ENCODE data around the gene CDH11. TPM values are rescaled to one million over a fixed set of nuclear protein-coding genes. Genes with fewer than 3 reads are reported as not detected.

The CDH11 gene
- total and polyA plus RNA-seq, 4 experiments from 2014 or later: not detected

DNA sequence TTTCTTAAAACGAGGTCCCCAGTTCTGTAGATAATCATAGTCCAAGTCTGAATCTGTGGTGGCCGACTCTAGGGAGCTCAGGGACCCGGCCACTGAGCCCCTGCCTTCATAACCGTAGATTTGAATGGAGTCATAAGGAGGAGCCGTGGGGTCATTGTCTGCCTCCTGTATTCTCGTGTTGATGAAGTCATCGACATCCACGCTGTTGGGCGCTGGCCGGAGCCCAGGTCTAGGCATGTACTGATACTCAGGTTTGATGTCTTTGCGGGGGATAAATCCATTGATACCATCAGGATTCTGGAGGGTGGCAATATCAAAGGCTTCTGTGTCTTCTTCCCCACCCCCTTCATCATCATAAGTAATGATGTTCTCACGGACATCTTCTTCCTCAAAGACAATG is 174.2 kb downstream of the CDH11 start:
- CTCF ChIA-PET (ENCODE audit: partially characterized antibody): no interaction called here

DNA sequence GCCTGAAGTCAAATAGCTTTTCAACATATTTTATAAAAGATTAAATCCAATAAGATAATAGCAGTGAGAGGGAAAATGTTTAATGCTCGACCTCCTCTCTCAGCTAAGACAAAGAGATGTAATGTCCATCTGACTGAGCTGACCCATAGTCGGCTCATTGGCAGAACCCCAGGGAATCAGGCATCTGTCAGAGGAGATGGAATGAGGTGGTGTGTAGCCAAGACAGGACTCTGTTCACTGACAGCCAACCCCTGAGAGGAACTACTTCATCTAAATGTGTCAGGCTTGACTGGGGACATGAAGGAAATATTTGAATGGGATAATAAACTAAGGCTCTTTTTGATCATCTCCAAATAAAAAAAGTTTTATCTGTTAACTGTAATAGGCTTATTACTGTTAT is 188.0 kb downstream of the CDH11 start:
- intact Hi-C loops (cut with micrococcal nuclease): no loop called here
- CTCF ChIA-PET (ENCODE audit: partially characterized antibody): interaction anchor here (1.1 kb wide), 1 partner anchor 16 kb away, joined by 4 read pairs; no protein-coding TSS in a partner anchor

More for the DNA sequence above, 174.2 kb downstream of the CDH11 start:
- intact Hi-C loops (cut with micrococcal nuclease): no loop called here
- Histone ChIP-seq H3K4me1 (ENCODE audit: insufficient read depth, low read length) (no peaks in the 10 kb centered on the region), H3K36me3 (ENCODE audit: insufficient read depth, low read length) (no peaks in the 10 kb centered on the region), H3K9me3 (ENCODE audit: control insufficient read depth in 1 of 2, low read length in 2 of 2) (no peaks in the 10 kb centered on the region), H3K27me3 (ENCODE audit: insufficient read depth, low read length) (no peaks in the 10 kb centered on the region), H3K4me3 (ENCODE audit: low read length in 2 of 2) (no peak overlapping the region), H3K27ac (ENCODE audit: low read depth, low read length) (no peak overlapping the region)
- no peaks in the 10 kb centered on the region for H3K27me3 Mint-ChIP-seq
- no peak for DNase-seq
- no peak overlapping the region for H3K27ac Mint-ChIP-seq
- no peak overlapping the region for H3K4me3 Mint-ChIP-seq
- no peaks in the 10 kb centered on the region for H3K36me3 Mint-ChIP-seq
- POLR2A ChIA-PET (ENCODE audit: partially characterized antibody): no interaction called here
- H3K4me1 Mint-ChIP-seq: no peaks in the 10 kb centered on the region
- peaks cover 8 to 34% (median 27%) of the 10 kb centered on the region in 8 donors for H3K9me3 Mint-ChIP-seq

DNA sequence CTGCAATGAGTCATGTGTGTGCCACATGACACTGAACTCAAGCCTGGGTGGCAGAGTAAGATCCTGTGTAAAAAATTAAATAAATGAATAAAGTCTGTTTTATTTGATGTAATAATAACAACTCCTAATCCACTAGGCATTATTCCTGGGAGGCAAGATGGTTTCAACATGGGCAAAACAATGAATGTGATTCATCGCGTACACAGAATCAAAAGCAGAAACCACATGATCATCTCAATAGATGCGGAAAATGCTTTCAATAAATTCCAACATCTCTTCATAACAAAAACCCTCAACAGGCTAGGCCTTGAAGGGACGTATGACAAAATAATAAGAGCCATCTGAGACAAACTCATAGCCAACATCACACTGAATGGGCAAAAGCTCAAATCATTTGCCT is 195.4 kb downstream of the CDH11 start:
- Mint-ChIP-seq H3K36me3 (no peaks in the 10 kb centered on the region), H3K4me3 (no peak overlapping the region), H3K27ac (no peak overlapping the region), H3K27me3 (no peaks in the 10 kb centered on the region), H3K4me1 (no peaks in the 10 kb centered on the region), H3K9me3 (peaks cover 4 to 47% (median 22%) of the 10 kb centered on the region in 8 donors)
- no peaks in the 10 kb centered on the region for H3K27me3 ChIP-seq (ENCODE audit: insufficient read depth, low read length)
- H3K4me3 ChIP-seq (ENCODE audit: low read length in 2 of 2): no peak overlapping the region
- ChIA-PET POLR2A (ENCODE audit: partially characterized antibody) (no interaction called here), CTCF (ENCODE audit: partially characterized antibody) (no interaction called here)
- H3K36me3 ChIP-seq (ENCODE audit: insufficient read depth, low read length): no peaks in the 10 kb centered on the region
- H3K27ac ChIP-seq (ENCODE audit: low read depth, low read length): no peak overlapping the region
- H3K4me1 ChIP-seq (ENCODE audit: insufficient read depth, low read length): no peaks in the 10 kb centered on the region
- intact Hi-C loops (cut with micrococcal nuclease): no loop called here
- no peak for DNase-seq
- H3K9me3 ChIP-seq (ENCODE audit: control insufficient read depth in 1 of 2, low read length in 2 of 2): no peaks in the 10 kb centered on the region

More for the DNA sequence above, 188.0 kb downstream of the CDH11 start:
- Mint-ChIP-seq H3K27me3 (no peaks in the 10 kb centered on the region), H3K4me1 (no peaks in the 10 kb centered on the region), H3K27ac (no peak overlapping the region), H3K36me3 (no peaks in the 10 kb centered on the region), H3K4me3 (no peak overlapping the region), H3K9me3 (peaks cover 0 to 24% (median 4%) of the 10 kb centered on the region in 8 donors)
- H3K9me3 ChIP-seq (ENCODE audit: control insufficient read depth in 1 of 2, low read length in 2 of 2): no peaks in the 10 kb centered on the region
- POLR2A ChIA-PET (ENCODE audit: partially characterized antibody): no interaction called here
- H3K4me1 ChIP-seq (ENCODE audit: insufficient read depth, low read length): no peaks in the 10 kb centered on the region
- no peak overlapping the region for H3K27ac ChIP-seq (ENCODE audit: low read depth, low read length)
- no peaks in the 10 kb centered on the region for H3K36me3 ChIP-seq (ENCODE audit: insufficient read depth, low read length)
- no peak for DNase-seq
- H3K4me3 ChIP-seq (ENCODE audit: low read length in 2 of 2): no peak overlapping the region
- no peaks in the 10 kb centered on the region for H3K27me3 ChIP-seq (ENCODE audit: insufficient read depth, low read length)

DNA sequence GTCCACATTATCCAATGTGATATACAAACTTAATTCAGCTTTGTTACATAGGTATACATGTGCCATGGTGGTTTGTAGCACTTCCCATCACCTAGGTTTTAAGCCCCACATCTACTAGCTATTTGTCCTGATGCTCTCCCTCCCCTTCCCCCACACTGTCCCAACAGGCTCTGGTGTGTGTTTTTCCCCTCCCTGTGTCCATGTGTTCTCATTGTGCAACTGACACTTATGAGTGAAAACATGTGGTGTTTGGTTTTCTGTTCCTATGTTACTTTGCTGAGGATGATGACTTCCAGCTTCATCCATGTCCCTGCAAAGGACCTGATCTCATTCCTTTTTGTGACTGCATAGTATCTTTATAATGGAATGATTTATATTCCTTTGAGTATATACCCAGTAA is 196.7 kb downstream of the CDH11 start:
- DNase-seq: no peak
- Histone ChIP-seq H3K36me3 (ENCODE audit: insufficient read depth, low read length) (no peaks in the 10 kb centered on the region), H3K4me3 (ENCODE audit: low read length in 2 of 2) (no peak overlapping the region), H3K27ac (ENCODE audit: low read depth, low read length) (no peak overlapping the region), H3K4me1 (ENCODE audit: insufficient read depth, low read length) (no peaks in the 10 kb centered on the region), H3K9me3 (ENCODE audit: control insufficient read depth in 1 of 2, low read length in 2 of 2) (no peaks in the 10 kb centered on the region), H3K27me3 (ENCODE audit: insufficient read depth, low read length) (no peaks in the 10 kb centered on the region)
- no peaks in the 10 kb centered on the region for H3K36me3 Mint-ChIP-seq
- CTCF ChIA-PET (ENCODE audit: partially characterized antibody): no interaction called here
- intact Hi-C loops (cut with micrococcal nuclease): no loop called here
- POLR2A ChIA-PET (ENCODE audit: partially characterized antibody): no interaction called here
- no peak overlapping the region for H3K27ac Mint-ChIP-seq
- H3K4me3 Mint-ChIP-seq: no peak overlapping the region
- H3K9me3 Mint-ChIP-seq: peaks cover 4 to 41% (median 23%) of the 10 kb centered on the region in 8 donors
- no peaks in the 10 kb centered on the region for H3K27me3 Mint-ChIP-seq
- H3K4me1 Mint-ChIP-seq: no peaks in the 10 kb centered on the region

DNA sequence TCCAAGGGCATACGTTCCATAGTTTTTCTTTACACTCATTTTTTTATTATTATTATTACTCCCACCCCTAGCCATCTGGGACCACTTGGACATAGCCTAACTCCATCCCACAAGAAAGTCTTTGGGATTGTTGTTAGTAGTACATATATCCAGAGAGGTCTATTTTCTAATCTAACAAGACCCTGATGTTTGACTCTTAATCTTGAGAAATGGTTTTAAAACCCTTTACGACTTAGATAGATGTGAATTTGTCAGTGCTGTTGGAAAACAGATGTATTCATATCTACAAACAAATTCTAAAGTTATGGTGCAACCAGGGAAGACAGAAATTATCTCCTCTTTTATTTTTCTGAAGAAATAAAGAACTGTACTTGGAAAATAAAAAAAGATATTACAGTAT is 197.8 kb downstream of the CDH11 start:
- Mint-ChIP-seq H3K4me1 (no peaks in the 10 kb centered on the region), H3K27ac (no peak overlapping the region)

DNA sequence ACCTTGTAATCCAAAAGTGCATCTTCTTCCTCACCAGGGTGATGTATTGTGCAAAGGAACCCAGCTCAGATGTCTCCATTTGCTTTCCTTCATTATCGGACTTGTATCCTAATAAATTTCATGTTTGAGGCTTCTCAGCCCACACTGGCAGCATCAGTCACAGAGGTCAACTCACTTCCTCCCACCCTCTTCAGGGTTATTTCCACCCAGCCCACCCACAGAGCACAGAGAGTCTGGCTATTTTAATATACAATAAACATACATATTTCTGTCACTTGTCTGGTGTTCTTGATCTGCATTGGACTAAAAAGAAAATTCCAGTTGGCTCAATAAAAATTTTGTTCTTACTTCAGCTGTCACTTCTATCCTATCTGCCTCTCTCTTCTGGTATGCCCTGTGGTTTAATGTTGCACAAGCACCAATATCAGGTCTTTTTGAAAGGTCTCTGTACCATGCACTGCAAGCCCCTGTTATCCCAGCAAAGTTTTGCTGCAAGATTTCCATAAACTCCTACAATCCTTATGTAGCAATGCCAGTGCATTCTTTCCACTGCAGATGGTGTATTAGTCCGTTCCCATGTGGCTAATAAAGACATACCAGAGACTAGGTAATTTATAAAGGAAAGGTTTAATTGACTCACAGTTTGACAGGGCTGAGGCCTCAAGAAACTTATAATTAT is 201.8 kb downstream of the CDH11 start:
- H3K4me3 Mint-ChIP-seq: no peak overlapping the region
- Histone ChIP-seq H3K36me3 (ENCODE audit: insufficient read depth, low read length) (no peaks in the 10 kb centered on the region), H3K27ac (ENCODE audit: low read depth, low read length) (no peak overlapping the region), H3K4me3 (ENCODE audit: low read length in 2 of 2) (no peak overlapping the region), H3K9me3 (ENCODE audit: control insufficient read depth in 1 of 2, low read length in 2 of 2) (no peaks in the 10 kb centered on the region), H3K27me3 (ENCODE audit: insufficient read depth, low read length) (no peaks in the 10 kb centered on the region), H3K4me1 (ENCODE audit: insufficient read depth, low read length) (no peaks in the 10 kb centered on the region)
- H3K27me3 Mint-ChIP-seq: no peaks in the 10 kb centered on the region
- ChIA-PET CTCF (ENCODE audit: partially characterized antibody) (no interaction called here), POLR2A (ENCODE audit: partially characterized antibody) (no interaction called here)
- H3K4me1 Mint-ChIP-seq: no peaks in the 10 kb centered on the region
- DNase-seq: no peak
- peaks cover 4 to 32% (median 16%) of the 10 kb centered on the region in 8 donors for H3K9me3 Mint-ChIP-seq
- no peaks in the 10 kb centered on the region for H3K36me3 Mint-ChIP-seq
- intact Hi-C loops (cut with micrococcal nuclease): no loop called here
- H3K27ac Mint-ChIP-seq: no peak overlapping the region

More for the DNA sequence above, 197.8 kb downstream of the CDH11 start:
- Mint-ChIP-seq H3K27me3 (no peaks in the 10 kb centered on the region), H3K36me3 (no peaks in the 10 kb centered on the region), H3K4me3 (no peak overlapping the region), H3K9me3 (peaks cover 4 to 34% (median 25%) of the 10 kb centered on the region in 8 donors)
- no peak for DNase-seq
- Histone ChIP-seq H3K9me3 (ENCODE audit: control insufficient read depth in 1 of 2, low read length in 2 of 2) (no peaks in the 10 kb centered on the region), H3K4me1 (ENCODE audit: insufficient read depth, low read length) (no peaks in the 10 kb centered on the region), H3K27me3 (ENCODE audit: insufficient read depth, low read length) (no peaks in the 10 kb centered on the region), H3K4me3 (ENCODE audit: low read length in 2 of 2) (no peak overlapping the region), H3K27ac (ENCODE audit: low read depth, low read length) (no peak overlapping the region), H3K36me3 (ENCODE audit: insufficient read depth, low read length) (no peaks in the 10 kb centered on the region)
- ChIA-PET CTCF (ENCODE audit: partially characterized antibody) (no interaction called here), POLR2A (ENCODE audit: partially characterized antibody) (no interaction called here)
- intact Hi-C loops (cut with micrococcal nuclease): no loop called here

DNA sequence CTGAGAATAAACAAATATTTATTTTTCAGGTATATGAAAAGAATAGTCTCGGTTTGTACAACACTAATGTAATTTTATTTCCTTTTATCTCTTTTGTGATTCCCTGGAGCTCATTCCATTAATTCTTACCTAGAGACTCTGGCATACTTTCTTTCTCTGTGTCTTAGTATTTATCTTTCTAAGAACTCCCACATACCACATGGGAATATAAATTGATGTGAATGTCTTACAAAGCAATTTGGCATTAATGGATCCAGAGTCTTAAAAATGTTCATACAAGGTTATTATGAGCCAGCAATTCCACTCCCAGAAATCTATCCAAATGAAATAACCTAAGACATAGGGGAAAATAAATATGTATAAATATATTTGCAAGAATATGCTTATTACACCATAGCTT is 202.7 kb downstream of the CDH11 start:
- no peak for DNase-seq
- no peaks in the 10 kb centered on the region for H3K9me3 ChIP-seq (ENCODE audit: control insufficient read depth in 1 of 2, low read length in 2 of 2)
- intact Hi-C loops (cut with micrococcal nuclease): no loop called here
- POLR2A ChIA-PET (ENCODE audit: partially characterized antibody): no interaction called here
- H3K4me3 ChIP-seq (ENCODE audit: low read length in 2 of 2): no peak overlapping the region
- Mint-ChIP-seq H3K9me3 (peaks cover 4 to 31% (median 15%) of the 10 kb centered on the region in 8 donors), H3K27ac (no peak overlapping the region), H3K27me3 (no peaks in the 10 kb centered on the region), H3K4me3 (no peak overlapping the region), H3K36me3 (no peaks in the 10 kb centered on the region), H3K4me1 (no peaks in the 10 kb centered on the region)
- no peaks in the 10 kb centered on the region for H3K36me3 ChIP-seq (ENCODE audit: insufficient read depth, low read length)
- no peaks in the 10 kb centered on the region for H3K4me1 ChIP-seq (ENCODE audit: insufficient read depth, low read length)
- no peaks in the 10 kb centered on the region for H3K27me3 ChIP-seq (ENCODE audit: insufficient read depth, low read length)
- no peak overlapping the region for H3K27ac ChIP-seq (ENCODE audit: low read depth, low read length)
- CTCF ChIA-PET (ENCODE audit: partially characterized antibody): no interaction called here

All from CD4-positive, alpha-beta memory T cell (primary cell).